Measurements from ENCODE around the gene METAP2.

The METAP2 gene

DNA sequence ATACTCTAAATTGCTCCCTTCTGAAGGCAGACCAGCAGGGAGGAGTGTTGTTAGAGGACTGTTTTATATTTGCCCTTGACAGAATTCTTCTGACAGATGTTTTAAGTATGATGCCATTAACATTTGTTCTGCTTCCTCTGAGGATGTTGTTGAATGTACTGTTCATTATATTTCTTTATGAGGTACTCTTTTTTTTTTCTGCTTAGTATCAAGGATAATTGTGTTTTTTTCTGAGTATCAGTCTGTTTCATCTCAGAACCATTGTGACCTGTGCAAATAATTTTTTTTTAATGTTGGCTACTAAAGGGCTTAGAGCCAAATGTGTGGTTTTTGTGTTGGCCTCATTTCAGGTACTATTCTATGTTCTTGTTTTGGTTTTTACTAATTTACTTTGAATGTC, 10.6 kb downstream of the METAP2 start:
- TF ChIP-seq, protein P1, sequence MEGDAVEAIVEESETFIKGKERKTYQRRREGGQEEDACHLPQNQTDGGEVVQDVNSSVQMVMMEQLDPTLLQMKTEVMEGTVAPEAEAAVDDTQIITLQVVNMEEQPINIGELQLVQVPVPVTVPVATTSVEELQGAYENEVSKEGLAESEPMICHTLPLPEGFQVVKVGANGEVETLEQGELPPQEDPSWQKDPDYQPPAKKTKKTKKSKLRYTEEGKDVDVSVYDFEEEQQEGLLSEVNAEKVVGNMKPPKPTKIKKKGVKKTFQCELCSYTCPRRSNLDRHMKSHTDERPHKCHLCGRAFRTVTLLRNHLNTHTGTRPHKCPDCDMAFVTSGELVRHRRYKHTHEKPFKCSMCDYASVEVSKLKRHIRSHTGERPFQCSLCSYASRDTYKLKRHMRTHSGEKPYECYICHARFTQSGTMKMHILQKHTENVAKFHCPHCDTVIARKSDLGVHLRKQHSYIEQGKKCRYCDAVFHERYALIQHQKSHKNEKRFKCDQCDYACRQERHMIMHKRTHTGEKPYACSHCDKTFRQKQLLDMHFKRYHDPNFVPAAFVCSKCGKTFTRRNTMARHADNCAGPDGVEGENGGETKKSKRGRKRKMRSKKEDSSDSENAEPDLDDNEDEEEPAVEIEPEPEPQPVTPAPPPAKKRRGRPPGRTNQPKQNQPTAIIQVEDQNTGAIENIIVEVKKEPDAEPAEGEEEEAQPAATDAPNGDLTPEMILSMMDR (IDR thresholded peaks at IDR 0.05; ENCODE audit: low read depth, low read length), result no peak

DNA sequence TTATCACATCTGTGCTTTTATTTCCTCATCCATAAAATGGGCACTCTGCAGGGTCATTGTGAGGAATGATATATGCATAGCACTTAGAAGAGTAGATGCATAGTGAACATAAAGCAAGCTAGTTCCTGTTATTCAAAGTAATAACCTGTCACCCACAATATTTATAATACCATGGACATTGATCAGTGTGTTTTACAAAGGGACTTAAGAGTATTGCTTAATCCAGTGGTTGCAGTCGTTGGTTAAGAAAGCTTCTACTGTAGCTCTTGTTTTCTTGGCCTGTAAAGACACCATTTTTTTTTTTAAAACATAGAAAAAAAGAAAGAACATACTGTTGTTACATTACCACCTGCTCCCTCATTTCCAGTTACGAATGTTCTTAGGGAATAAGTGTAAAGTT, 13.1 kb downstream of the METAP2 start:
- TF ChIP-seq, protein P1 (IDR thresholded peaks at IDR 0.05; ENCODE audit: low read depth, low read length), result no peak
- no peak for DNase-seq (ENCODE audit: low read depth in 2 of 2)
- no peak overlapping the region for H3K4me3 ChIP-seq (replicated peaks in 1 of 2; ENCODE audit: low read depth in 2 of 2, low read length in 2 of 2)

More for the DNA sequence above, 10.6 kb downstream of the METAP2 start:
- peak; percentile 30 to 31 for DNase-seq (ENCODE audit: low read depth in 2 of 2)
- no peak overlapping the region for H3K4me3 ChIP-seq (replicated peaks in 1 of 2; ENCODE audit: low read depth in 2 of 2, low read length in 2 of 2)

DNA sequence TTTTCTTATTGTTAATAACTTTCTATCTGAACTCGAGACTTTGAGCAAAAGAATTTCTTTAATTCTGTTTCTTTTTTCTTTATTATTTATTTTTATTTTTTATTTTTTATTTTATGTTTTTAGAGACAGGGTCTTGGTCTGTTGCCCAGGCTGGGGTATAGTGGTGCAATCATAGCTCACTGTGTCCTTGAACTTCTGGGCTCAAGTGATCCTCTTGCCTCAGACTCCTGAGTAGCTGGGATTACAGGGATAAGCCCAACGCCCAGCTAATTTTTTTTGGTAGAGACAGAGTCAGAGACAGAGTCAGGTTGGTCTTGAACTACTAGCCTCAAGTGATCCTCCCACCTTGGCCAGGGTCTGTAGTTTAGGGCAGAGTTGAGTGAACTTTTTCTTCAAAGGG, 18.5 kb downstream of the METAP2 start:
- no peak for DNase-seq (ENCODE audit: low read depth in 2 of 2)
- TF ChIP-seq, protein P1 (IDR thresholded peaks at IDR 0.05; ENCODE audit: low read depth, low read length), result no peak
- H3K4me3 ChIP-seq (replicated peaks in 1 of 2; ENCODE audit: low read depth in 2 of 2, low read length in 2 of 2), result no peak overlapping the region

DNA sequence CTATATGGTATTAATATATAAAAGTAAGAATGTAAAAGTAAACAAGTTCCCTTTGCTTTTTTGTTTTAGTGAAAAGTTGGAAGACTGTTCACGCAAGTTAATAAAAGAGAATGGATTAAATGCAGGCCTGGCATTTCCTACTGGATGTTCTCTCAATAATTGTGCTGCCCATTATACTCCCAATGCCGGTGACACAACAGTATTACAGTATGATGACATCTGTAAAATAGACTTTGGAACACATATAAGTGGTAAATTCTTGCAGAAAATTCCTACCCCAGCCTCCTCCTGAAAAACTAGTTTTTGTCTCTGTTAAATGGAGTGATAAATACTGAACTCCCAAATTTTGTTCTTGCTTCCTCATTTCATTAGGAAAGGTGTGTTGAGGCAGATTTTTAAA, 20.9 kb downstream of the METAP2 start:
- TF ChIP-seq, protein P1 (IDR thresholded peaks at IDR 0.05; ENCODE audit: low read depth, low read length), result no peak
- DNase-seq (ENCODE audit: low read depth in 2 of 2), result no peak
- no peak overlapping the region for H3K4me3 ChIP-seq (replicated peaks in 1 of 2; ENCODE audit: low read depth in 2 of 2, low read length in 2 of 2)

DNA sequence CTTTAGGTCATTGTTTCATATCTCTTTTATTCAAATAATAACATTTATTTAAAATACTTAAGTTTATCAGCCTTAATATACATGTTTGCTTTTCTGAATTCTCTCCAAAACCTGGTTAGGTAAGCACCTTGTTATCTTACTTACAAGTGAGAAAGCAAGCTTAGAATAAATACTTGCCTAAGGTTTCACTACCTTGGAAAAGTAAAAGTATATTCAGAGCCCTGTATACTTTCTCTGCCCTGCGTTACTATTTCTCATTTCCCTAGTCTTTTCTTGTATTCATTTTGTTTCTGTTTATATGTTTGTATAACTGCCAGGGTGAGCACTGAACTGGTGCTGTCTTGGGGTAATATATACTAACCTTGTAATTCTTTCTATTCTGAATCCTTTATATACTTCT, 21.5 kb downstream of the METAP2 start:
- no peak overlapping the region for H3K4me3 ChIP-seq (replicated peaks in 1 of 2; ENCODE audit: low read depth in 2 of 2, low read length in 2 of 2)
- TF ChIP-seq, protein P1 (IDR thresholded peaks at IDR 0.05; ENCODE audit: low read depth, low read length), result no peak
- no peak for DNase-seq (ENCODE audit: low read depth in 2 of 2)

DNA sequence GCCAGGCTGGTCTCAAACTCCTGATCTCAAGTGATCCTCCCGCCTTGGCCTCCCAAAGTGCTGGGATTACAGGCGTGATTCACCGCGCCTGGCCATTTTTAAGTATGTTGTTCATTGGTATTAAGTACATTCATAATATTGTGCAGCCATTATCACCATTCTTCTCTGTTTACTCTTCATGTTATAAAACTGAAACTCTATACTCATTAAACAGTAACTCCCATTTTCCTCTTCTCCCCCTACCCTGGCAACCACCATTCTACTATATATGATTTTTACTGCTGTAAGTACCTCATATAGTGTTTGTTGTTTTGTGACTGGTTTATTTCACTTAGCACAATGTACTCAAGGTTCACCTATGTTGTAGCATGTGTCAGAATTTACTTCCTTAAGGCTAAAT, 23.1 kb downstream of the METAP2 start:
- DNase-seq (ENCODE audit: low read depth in 2 of 2), result no peak
- H3K4me3 ChIP-seq (replicated peaks in 1 of 2; ENCODE audit: low read depth in 2 of 2, low read length in 2 of 2), result no peak overlapping the region
- TF ChIP-seq, protein P1 (IDR thresholded peaks at IDR 0.05; ENCODE audit: low read depth, low read length), result no peak

DNA sequence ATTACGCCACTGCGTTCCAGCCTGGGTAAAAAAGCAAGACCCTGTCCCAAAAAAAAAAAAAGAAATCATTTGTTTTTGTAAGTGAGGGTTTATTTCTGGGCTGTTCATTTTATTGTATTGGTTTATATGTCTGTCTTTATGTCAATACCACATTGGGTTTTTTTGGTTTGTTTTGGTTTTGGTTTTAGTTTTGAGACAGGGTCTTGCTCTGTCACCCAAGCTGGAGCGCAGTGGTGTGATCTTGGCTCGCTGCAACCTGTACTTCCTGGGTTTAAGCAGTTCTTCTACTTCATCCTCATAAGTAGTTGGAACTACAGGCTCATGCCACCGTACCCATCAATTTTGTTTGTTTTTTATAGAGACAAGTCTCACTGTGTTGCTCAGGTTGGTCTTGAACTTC, 25.0 kb downstream of the METAP2 start:
- no peak overlapping the region for H3K4me3 ChIP-seq (replicated peaks in 1 of 2; ENCODE audit: low read depth in 2 of 2, low read length in 2 of 2)
- no peak for DNase-seq (ENCODE audit: low read depth in 2 of 2)
- TF ChIP-seq, protein P1 (IDR thresholded peaks at IDR 0.05; ENCODE audit: low read depth, low read length), result no peak
